8988T (cell line): ENCODE results near the gene TBL2.
"Not testable (repeated sequence)": the region's sequence is repeated elsewhere in the genome, so short reads cannot be mapped to it uniquely, and the experiment has no call there.

Experiments
- DNase-seq: peaks from one replicate; pipeline ENCODE4 v3.0.0; 2011

TBL2 gene

DNA sequence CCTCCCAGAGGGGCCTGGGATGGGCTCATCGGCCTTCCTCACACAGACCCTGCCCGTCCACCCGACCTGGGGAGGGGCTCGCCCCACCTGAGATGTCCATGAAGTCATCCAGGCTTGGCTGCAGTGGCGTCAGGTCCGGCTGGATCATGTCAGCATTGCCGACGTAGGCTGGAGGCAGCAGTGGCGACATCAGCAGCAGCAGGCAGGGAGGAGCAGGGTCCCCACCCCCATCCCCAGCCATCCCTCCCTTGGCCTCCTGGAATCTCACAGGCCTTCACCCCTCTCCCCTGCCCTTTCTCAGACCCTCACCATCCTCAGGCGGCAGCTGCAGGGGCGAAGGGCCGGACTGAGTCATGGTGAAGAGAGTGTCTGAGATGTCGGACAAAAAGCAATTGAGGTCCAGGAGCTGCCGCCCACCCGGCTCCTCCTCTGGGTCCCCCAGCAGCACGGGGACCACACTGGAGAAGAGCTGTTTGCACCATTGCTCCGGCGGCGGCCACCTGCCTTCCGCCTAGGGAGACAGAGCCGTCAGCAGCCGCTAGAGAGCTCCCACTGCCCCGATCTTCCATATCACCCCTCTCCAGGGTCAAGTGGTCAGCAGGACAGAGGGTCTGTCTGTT lies 27.3 kb upstream of the TBL2 start:
- DNase-seq: no peak

- no peak for DNase-seq
Measured at GRCh38 chr7:73602721-73603651, 24.6 kb upstream of the TBL2 start.

DNA sequence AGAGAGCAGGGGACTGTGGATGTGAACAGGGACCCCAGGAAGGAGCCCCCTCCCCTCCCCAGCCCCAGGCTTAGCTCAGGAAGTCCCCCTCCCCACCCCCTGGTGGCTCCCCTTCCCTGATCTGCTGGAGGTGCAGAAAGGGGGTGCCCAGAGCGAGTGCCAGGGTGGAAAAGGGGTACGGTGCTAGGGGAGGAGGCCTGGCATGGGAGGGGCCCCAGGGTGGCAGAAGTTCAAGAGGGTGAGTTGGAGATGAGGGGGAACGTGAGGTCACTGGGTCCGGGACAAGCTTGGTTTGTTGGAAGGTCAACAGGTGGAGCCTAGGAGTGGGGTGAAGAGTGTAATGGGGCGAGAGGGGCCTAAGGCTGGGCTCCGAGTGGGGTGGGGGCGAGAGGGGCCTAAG lies 21.5 kb upstream of the TBL2 start:
- DNase-seq: no peak

DNA sequence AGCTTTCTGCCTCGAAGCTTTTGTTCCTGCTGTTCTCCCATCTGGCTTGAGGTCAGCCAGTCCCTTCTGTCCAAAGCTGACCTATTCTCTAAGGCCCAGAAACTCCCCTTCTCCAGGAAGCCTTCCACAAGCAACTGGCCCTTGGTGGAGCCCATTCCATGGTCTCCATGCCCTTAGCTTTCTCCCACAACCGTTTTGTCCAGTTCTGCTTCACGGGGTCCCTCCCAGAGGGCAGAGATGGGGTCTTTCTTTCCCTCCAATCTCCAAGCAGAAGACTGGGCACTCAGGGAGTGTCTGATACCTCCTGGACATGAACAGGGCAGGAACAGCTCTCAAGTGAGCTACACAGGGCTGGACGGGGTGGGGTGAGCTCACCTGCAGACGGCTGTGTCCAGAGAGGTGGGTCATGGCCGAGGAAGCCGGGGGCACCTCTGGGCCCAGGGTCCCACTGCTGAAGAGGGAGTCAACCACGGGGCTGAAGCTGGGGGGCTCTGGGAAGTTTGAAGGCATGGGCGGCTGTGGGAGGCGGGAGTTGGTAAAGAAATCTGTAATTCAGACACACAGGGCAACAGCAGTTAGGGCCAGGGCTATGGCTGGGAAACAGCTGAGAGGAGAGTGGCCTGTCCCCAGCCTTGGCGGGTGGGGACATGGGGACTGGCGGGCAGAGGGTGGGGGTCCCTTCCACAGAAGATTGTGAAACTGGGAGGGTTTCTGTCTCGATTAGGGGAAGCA lies 20.9 kb upstream of the TBL2 start:
- DNase-seq: no peak

- no peak for DNase-seq
Measured at GRCh38 chr7:73597978-73598782, 19.8 kb upstream of the TBL2 start.

GRCh38 chr7:73596191-73597065 lies 18.0 kb upstream of the TBL2 start:
- DNase-seq: no peak

GRCh38 chr7:73595358-73595757 lies 17.0 kb upstream of the TBL2 start:
- DNase-seq: no peak

GRCh38 chr7:73593207-73594045 lies 15.0 kb upstream of the TBL2 start:
- no peak for DNase-seq

DNA sequence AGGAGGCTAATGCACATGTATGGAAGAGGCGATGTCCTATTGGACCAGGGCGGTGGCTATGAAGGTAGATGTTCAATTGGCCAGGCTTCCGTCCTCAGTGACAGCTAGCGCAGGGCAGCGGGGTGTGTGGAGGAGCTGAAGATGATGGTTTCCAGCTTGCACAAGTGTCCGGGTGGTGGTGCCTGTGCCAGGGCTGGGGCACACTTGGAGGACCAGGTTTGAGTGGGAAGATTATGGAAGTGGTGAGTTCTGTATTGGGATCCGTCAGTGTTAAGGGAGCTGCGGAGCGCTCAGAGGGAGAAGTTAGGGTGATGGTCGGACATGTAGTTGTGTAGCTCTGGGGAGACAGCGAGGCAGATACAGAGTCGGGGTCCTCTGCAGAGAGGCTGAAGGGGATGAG lies 8.5 kb upstream of the TBL2 start:
- DNase-seq: no peak

DNA sequence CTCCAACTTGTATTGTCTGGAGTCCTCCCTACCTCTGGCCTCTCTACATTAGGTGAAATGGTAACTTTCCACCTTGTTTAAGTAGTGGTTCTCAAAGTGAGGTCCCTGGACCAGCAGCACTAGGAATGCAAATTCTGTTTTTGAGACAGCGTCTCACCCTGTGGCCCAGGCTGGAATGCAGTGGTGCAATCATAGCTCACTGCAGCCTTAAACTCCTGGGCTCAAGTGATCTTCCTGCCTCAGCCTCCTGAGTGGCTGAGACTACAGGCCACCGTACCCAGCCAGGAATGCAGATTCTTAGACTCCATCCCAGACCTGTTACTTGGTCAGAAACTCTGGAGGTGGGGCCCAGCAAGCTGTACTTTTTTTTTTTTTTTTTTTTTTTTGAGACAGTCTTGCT lies 6.8 kb upstream of the TBL2 start:
- DNase-seq: no peak

DNA sequence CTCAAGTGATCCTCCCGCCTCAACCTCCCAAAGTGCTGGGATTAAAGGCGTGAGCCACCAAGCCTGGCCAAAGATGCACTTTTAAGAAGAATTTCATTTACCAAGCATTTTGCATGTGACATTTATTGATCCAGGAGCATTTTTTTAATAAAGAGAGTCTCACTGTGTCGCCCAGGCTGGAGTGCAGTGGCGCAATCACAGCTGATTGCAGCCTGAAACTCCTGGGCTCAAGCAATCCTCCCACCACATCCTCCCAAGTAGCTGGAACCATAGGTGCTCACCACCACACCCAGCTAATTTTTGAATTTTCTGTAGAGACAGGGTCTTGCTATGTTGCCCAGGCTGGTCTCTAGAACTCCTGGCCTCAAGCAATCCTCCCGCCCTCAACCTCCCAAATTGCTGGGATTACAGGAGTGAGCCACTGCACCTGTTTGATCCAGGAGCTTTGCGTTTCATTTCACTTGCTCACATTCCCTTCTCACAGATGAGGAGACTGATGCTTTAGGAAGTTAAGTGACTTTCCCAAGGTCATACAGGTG lies 4.4 kb upstream of the TBL2 start:
- no peak for DNase-seq

DNA sequence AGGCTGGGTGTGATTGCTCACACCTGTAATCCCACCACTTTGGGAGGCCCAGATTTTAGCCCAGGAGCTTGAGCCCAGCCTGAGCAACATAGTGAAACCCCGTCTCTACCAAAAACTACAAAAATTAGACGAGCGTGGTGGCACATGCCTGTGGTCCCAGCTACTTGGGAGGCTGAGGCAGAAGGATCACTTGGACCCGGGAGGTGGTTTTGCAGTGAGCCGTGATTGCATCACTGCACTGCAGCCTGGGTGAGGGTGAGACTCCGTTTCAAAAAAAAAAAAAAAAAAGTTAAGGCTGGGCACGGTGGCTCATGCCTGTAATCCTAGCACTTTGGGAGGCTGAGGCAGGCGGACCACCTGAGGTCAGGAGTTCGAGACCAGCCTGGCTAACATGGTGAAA lies 2.6 kb upstream of the TBL2 start:
- not testable (repeated sequence) for DNase-seq

DNA sequence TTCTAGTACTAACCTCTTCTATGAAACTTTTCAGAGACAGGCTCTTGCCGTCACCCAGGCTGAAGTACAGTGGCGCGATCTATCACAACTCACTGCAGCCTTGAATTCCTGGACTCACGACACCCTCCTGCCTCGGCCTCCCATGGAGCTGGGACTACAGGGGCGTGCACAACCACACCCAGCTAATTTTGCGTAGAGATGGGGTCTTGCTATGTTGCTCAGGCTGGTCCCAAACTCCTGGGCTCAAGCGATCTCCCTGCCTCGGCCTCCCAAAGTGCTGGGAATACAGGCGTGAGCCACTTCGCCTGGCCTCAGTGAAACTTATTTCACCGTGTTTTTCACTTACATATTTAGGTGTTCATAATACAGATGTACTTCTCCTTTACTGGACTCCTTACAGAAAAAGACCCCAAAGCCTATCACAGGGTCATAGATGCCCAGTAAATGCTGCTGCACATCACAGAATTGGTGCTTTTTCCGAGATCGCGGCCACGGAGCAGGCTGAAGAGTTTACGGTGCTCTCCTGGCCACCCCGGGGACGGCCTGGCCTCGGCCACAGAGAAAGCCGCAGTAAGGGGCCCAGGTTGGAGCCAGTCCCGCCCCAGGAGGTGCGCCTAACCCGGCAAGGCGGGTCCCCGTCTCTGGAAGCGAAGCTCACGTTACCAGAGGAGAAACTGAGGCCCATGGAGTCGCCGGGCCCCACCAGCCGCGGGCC lies 595 bp downstream of the TBL2 start:
- DNase-seq: no peak

DNA sequence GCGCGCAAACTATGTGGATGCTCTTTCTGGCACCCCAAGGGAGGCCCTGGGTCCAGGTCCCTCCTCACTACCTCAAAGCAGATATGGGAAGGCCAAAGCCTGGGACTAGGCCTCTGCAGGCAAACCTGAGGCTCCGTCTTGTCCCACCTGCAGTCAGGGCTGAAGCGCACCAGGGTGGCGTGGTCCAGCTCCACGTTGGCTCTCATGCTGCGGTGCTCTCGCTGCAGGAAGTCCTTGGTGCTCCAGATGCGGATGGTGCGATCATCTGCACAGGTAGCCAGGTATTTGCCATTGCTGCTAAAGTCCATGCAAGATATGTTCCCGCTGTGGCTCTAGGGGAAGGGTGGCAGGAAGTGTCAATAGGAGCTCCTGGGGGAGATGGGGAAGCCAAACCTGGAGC lies 4.6 kb downstream of the TBL2 start:
- no peak for DNase-seq

DNA sequence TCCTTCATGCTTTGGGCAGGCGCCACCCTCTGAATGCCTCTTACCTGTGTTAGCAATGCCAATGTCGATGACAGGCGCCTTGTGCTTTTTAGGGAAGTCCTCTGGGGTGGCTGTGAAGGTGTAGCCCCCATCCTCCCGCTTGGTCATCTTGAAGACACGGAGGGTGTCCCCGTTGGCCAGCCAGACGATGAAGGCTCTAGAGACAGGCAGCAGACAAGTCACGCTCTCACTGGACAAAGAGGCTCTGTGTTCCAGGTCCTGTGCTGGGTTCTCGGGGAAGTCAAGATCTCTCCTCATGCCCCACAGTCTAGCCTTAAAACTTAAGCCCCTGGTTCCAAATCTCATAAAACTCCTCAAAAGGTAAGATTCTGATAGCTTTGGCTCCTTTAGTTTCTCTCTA lies 5.1 kb downstream of the TBL2 start:
- DNase-seq: no peak

DNA sequence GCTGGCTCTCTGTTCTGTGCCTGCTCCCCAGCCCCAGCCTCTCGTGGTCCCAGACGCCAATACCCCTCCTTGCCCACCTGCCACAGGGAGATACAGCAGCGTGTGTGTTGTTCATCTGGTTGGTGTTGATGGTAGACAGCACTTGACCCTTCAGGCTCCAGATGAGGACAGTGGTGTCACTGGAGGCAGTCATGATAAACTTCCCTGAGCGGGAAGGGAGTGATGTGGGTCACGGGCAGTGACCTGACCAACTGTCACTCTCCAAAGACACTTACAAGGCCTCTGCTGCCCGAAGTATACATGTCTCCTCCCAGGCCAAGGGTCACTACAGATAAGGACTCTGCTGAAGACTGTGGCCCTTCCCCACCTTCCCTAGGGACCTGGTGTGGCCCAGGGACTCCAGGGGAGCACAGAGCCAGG lies 5.6 kb downstream of the TBL2 start:
- no peak for DNase-seq

DNA sequence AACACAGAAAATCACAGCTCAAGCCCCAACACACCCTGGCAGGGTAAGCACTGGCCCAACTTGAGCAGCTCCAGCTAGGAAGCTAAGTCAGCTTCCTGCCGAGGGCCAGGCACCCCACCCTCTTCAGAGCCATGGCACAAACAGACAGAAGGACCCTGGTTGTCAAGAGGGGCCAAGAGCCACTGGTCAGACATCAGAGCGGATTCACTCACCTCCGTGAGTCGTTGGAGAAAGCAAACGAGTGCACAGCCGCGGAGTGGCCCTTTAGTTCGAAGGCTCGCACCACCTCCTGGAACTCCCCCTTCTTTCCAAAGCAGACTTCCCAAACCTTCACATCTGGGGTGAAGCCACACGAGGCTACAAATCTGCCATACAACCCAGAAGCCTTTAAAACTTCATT lies 7.4 kb downstream of the TBL2 start:
- DNase-seq: no peak

DNA sequence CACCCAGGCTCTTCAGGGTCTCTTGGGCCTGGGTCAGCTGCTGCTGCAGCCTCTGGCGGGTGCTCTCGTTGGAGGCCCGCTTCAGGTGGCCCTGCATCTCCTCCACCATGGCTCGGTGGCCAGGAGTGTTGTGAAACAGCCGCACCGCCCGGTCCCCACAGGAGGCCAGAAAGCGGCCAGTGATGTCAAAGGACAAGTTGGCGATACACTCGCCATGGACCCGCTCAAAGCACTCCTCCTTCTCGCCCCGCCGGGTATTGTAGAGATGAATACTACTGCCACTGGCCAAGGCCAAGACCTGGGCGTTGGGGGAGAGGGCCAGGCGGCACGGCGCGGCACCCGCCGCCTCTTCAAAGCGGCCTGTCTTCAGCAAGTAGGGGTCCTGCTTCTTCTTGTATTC lies 7.9 kb downstream of the TBL2 start:
- DNase-seq: no peak

- no peak for DNase-seq
Measured at GRCh38 chr7:73569042-73569608, 9.3 kb downstream of the TBL2 start.
